Measurements from ENCODE around the gene FTCD.

GRCh38 chr21:46111857-46112724, 43.3 kb downstream of the FTCD start:
- no peak for TF ChIP-seq EZH2 (IDR thresholded peaks at IDR 0.05; ENCODE audit: insufficient read depth, poor library complexity, severe bottlenecking)
- no peak for TF ChIP-seq EZH2phosphoT487 (IDR thresholded peaks at IDR 0.05; ENCODE audit: insufficient read depth, low read depth)
